Measurements from ENCODE around the gene TMEM175. TPM values are rescaled to one million over a fixed set of nuclear protein-coding genes. Genes with fewer than 3 reads are reported as not detected.

The TMEM175 gene
- total RNA-seq, 1 donor from 2014 or later: 11.4 TPM

GRCh38 chr4:951594-952468 is 19.6 kb downstream of the TMEM175 start:
- no peak overlapping the region for H3K4me3 ChIP-seq (ENCODE audit: low read depth, low read length)
- DNase-seq (ENCODE audit: low read depth): no peak
- no peak for TF ChIP-seq CTCF (conservative IDR thresholded peaks at IDR 0.05; ENCODE audit: low read depth, low read length)

GRCh38 chr4:952881-953573 is 20.8 kb downstream of the TMEM175 start:
- no peak for TF ChIP-seq CTCF (conservative IDR thresholded peaks at IDR 0.05; ENCODE audit: low read depth, low read length)
- H3K4me3 ChIP-seq (ENCODE audit: low read depth, low read length): no peak overlapping the region
- no peak for DNase-seq (ENCODE audit: low read depth)

GRCh38 chr4:953574-953915 is 21.3 kb downstream of the TMEM175 start:
- DNase-seq (ENCODE audit: low read depth): no peak
- no peak overlapping the region for H3K4me3 ChIP-seq (ENCODE audit: low read depth, low read length)
- TF ChIP-seq CTCF (conservative IDR thresholded peaks at IDR 0.05; ENCODE audit: low read depth, low read length): no peak

- no peak for TF ChIP-seq CTCF (conservative IDR thresholded peaks at IDR 0.05; ENCODE audit: low read depth, low read length)
- no peak overlapping the region for H3K4me3 ChIP-seq (ENCODE audit: low read depth, low read length)
- no peak for DNase-seq (ENCODE audit: low read depth)
Observed at GRCh38 chr4:954211-955020, 22.2 kb downstream of the TMEM175 start.

- DNase-seq (ENCODE audit: low read depth): no peak
- no peak for TF ChIP-seq CTCF (conservative IDR thresholded peaks at IDR 0.05; ENCODE audit: low read depth, low read length)
- no peak overlapping the region for H3K4me3 ChIP-seq (ENCODE audit: low read depth, low read length)
Observed at GRCh38 chr4:955161-955921, 23.1 kb downstream of the TMEM175 start.

- no peak overlapping the region for H3K4me3 ChIP-seq (ENCODE audit: low read depth, low read length)
- TF ChIP-seq CTCF (conservative IDR thresholded peaks at IDR 0.05; ENCODE audit: low read depth, low read length): no peak
- no peak for DNase-seq (ENCODE audit: low read depth)
Observed at GRCh38 chr4:955931-956381, 23.7 kb downstream of the TMEM175 start.
